ENCODE measurements around the gene ARF1. TPM values are rescaled to one million over a fixed set of nuclear protein-coding genes. Genes with fewer than 3 reads are reported as not detected.

The ARF1 gene
- total and polyA plus RNA-seq, 2 of the 13 experiments (the other 11 are each of a cell fraction or from before 2014, with no cell fraction given), result 186 to 327 TPM

- TF ChIP-seq, protein P1, sequence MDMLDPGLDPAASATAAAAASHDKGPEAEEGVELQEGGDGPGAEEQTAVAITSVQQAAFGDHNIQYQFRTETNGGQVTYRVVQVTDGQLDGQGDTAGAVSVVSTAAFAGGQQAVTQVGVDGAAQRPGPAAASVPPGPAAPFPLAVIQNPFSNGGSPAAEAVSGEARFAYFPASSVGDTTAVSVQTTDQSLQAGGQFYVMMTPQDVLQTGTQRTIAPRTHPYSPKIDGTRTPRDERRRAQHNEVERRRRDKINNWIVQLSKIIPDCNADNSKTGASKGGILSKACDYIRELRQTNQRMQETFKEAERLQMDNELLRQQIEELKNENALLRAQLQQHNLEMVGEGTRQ (IDR thresholded peaks at IDR 0.05; ENCODE audit: low read depth, low read length), result no peak
- TF ChIP-seq, protein P1 (CRISPR knock-in tag; IDR thresholded peaks at IDR 0.05; ENCODE audit: borderline replicate concordance), result no peak; the same call in 1 of the 2 replicates
- TF ChIP-seq HOXA7 (CRISPR knock-in tag; IDR thresholded peaks at IDR 0.05) (no peak), CREB1 (IDR thresholded peaks at IDR 0.05) (peak; percentile 100), CREB1 (CRISPR knock-in tag; IDR thresholded peaks at IDR 0.05) (peak; percentile 94), ATF6 (CRISPR knock-in tag; conservative IDR thresholded peaks at IDR 0.05) (no peak), ZNF773 (CRISPR knock-in tag; IDR thresholded peaks at IDR 0.05; ENCODE audit: borderline replicate concordance) (no peak), HOXA3 (CRISPR knock-in tag; IDR thresholded peaks at IDR 0.05) (peak; percentile 99), SAP130 (CRISPR knock-in tag; IDR thresholded peaks at IDR 0.05; ENCODE audit: low read depth) (peak; percentile 96), ONECUT2 (CRISPR knock-in tag; IDR thresholded peaks at IDR 0.05) (no peak), LBX2 (CRISPR knock-in tag; IDR thresholded peaks at IDR 0.05; ENCODE audit: borderline replicate concordance) (peak; percentile 97), SETDB1 (CRISPR knock-in tag; IDR thresholded peaks at IDR 0.05; ENCODE audit: borderline replicate concordance) (no peak), GPN1 (CRISPR knock-in tag; IDR thresholded peaks at IDR 0.05; ENCODE audit: borderline replicate concordance) (no peak), ZNF550 (CRISPR knock-in tag; IDR thresholded peaks at IDR 0.05; ENCODE audit: borderline replicate concordance) (peak; percentile 48; the same call in 1 of the 2 replicates), TBL1XR1 (IDR thresholded peaks at IDR 0.05; ENCODE audit: borderline replicate concordance, low read length, partially characterized antibody) (peak; percentile 52)
- TF ChIP-seq, protein P2, sequence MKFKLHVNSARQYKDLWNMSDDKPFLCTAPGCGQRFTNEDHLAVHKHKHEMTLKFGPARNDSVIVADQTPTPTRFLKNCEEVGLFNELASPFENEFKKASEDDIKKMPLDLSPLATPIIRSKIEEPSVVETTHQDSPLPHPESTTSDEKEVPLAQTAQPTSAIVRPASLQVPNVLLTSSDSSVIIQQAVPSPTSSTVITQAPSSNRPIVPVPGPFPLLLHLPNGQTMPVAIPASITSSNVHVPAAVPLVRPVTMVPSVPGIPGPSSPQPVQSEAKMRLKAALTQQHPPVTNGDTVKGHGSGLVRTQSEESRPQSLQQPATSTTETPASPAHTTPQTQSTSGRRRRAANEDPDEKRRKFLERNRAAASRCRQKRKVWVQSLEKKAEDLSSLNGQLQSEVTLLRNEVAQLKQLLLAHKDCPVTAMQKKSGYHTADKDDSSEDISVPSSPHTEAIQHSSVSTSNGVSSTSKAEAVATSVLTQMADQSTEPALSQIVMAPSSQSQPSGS (CRISPR knock-in tag; IDR thresholded peaks at IDR 0.05), result peak; percentile 94
- TF ChIP-seq, protein P3, sequence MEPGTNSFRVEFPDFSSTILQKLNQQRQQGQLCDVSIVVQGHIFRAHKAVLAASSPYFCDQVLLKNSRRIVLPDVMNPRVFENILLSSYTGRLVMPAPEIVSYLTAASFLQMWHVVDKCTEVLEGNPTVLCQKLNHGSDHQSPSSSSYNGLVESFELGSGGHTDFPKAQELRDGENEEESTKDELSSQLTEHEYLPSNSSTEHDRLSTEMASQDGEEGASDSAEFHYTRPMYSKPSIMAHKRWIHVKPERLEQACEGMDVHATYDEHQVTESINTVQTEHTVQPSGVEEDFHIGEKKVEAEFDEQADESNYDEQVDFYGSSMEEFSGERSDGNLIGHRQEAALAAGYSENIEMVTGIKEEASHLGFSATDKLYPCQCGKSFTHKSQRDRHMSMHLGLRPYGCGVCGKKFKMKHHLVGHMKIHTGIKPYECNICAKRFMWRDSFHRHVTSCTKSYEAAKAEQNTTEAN (CRISPR knock-in tag; conservative IDR thresholded peaks at IDR 0.05), result no peak; the same call in 1 of the 2 replicates
These were observed 20.5 kb downstream of the ARF1 start, which contains the start of gene C1orf35 (continued) for GRCh38 chr1:228102791-228103620.
